Head of caudate nucleus (tissue), 42 donors: Measurements from ENCODE around the gene ANXA1.

Experiments used
- DNase-seq, 42 donors: peaks; one replicate each; pipeline versions ENCODE4 v3.0.0 to v3.0.0-alpha.2; 2020 to 2021; ENCODE audit warnings: mixed read lengths in 7 of 42
- intact Hi-C: fragments of 100-400 bp; cut with DNase I; formaldehyde crosslinking; loops from one replicate; pipeline ENCODE4 v1.15.0; 2022

Gene ANXA1, protein sequence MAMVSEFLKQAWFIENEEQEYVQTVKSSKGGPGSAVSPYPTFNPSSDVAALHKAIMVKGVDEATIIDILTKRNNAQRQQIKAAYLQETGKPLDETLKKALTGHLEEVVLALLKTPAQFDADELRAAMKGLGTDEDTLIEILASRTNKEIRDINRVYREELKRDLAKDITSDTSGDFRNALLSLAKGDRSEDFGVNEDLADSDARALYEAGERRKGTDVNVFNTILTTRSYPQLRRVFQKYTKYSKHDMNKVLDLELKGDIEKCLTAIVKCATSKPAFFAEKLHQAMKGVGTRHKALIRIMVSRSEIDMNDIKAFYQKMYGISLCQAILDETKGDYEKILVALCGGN

GRCh38 chr9:73151653-73152542 is at the start of gene ANXA1:
Gene ANXA1, plus strand, starts transcription at chr9:73151865. Its CDS starts 6,671 bp downstream, at chr9:73158536.
- no peak for DNase-seq

DNA sequence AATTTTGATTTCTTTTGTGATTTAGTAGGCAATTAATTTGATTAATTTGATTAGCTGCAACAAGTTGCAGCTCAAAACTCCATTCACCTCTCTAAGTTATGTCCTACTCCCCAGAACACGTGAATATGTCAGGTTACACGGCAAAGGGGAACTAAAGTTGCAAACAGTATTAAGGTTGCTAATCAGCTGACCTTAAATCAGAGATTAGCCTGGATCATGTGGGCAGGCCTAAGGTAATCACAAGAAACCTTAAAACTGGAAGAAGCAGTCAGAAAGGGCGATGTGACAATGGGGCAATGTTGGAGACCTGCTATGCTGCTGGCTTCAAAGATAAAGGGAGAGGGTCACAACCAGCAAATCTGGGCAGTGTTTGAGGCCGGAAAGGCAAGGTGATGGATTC is 47.3 kb upstream of the ANXA1 start:
- intact Hi-C loops = no loop called here
- no peak for DNase-seq

More at GRCh38 chr9:73151653-73152542, at the start of gene ANXA1:
- intact Hi-C loops = no loop called here

GRCh38 chr9:73104921-73105320 is 46.7 kb upstream of the ANXA1 start:
- intact Hi-C loops = no loop called here
- DNase-seq = no peak

DNA sequence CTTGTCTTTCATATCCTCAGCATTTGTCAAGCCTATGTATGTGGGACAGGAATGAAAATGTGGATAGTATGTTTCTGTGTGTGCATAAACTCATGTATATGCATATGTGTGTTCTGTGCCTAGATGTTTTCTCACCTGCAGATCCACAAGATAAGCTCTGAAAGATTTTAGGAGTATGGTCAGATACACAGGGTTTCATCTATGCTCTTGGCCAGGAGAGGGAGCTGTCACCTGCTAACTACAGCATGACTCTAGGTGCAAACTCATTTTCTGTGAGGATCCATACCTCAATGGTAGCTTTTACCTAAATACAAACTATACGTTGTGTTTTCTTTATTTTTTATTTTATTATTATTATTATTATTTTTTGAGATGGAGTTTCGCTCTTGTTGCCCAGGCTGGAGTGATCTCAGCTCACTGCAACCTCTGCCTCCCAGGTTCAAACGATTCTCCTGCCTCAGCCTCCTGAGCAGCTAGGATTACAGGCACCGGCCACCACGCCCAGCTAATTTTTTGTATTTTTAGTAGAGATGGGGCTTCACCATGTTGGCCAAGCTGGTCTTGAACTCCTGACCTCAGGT is 44.1 kb upstream of the ANXA1 start:
- intact Hi-C loops = loop anchor here (2.0 kb wide), 1 partner anchor 77 kb away; no protein-coding TSS in a partner anchor
- DNase-seq = peak in 40 of 42 donors; percentile 3 to 72 (median 45)

DNA sequence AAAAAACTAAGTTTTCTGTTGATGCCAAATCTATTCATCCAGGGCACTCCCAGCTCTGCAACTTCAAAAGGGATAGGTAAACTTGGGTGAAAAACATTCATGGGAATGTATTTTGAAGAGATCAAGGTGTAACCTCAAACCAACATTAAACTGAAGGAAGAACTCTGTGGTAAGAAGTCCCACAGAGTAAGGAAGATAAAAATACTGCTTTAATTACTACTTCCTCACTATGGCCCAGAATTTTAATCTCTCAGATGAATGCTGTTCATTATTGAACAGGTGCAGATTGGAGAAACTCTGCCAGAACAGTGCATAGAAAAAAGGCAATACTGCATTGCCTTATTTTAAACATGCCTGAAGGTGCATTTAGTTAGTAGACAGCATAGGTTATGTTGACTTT is 37.6 kb upstream of the ANXA1 start:
- DNase-seq = no peak
- intact Hi-C loops = no loop called here

DNA sequence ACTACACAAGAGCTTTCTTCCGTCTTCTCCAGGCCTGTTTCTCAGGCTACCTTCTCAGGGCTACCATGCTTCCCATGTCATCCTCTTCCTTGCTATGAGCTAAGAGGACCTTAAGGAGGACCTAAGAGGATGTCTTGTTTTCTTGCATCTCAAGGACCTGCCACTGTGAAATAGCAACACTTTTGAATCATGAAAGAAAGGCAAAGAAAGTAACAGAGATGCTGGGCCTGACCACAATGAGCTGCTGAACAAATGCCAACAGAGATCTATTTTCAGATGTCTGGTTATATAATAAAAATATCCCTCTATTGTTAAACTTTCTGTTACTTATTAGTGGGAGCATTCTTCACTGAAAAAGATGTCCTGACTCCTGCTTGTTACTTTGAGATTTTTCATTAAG is 36.7 kb upstream of the ANXA1 start:
- no peak for DNase-seq
- intact Hi-C loops = no loop called here

GRCh38 chr9:73116031-73116430 is 35.6 kb upstream of the ANXA1 start:
- intact Hi-C loops = no loop called here
- peak in 1 of 42 donors; percentile 21 for DNase-seq

- intact Hi-C loops = no loop called here
- no peak for DNase-seq
These were observed 34.8 kb upstream of the ANXA1 start for GRCh38 chr9:73116880-73117279.

GRCh38 chr9:73118286-73118685 is 33.4 kb upstream of the ANXA1 start:
- intact Hi-C loops = no loop called here
- no peak for DNase-seq

GRCh38 chr9:73118898-73119554 is 32.6 kb upstream of the ANXA1 start:
- DNase-seq = no peak
- intact Hi-C loops = no loop called here

DNA sequence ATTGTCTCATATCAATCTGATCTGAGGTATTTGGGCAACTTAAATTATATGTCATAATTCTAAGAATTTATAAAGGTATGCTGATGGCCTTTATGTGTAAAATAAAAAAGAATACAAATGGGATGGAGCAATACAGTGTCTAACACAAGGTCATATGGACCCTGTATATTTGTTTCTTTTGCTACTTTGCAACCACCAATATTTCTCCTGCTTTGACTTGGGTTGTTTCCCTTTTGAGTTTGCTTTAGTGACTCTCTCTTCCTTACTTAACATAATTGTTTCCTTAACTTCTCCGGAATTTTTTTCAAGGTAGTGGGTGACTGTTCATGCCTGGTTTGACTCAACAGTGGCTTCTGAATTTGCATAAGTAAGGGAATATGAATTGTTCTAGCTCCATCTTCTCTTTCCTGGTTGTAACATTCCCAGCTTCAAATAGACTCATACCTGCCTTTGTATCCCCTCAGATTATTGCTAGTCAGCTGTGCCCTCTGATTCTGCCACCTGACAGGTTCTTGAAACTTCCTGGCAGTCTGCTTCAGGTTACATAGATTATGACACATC is 30.2 kb upstream of the ANXA1 start:
- intact Hi-C loops = no loop called here
- no peak for DNase-seq

GRCh38 chr9:73125651-73126050 is 26.0 kb upstream of the ANXA1 start:
- DNase-seq = no peak
- intact Hi-C loops = no loop called here

- DNase-seq = no peak
- intact Hi-C loops = no loop called here
These were observed 21.6 kb upstream of the ANXA1 start for GRCh38 chr9:73129941-73130685.

- no peak for DNase-seq
- intact Hi-C loops = no loop called here
These were observed 20.2 kb upstream of the ANXA1 start for GRCh38 chr9:73131461-73131860.

GRCh38 chr9:73132034-73132776 is 19.5 kb upstream of the ANXA1 start:
- intact Hi-C loops = no loop called here
- DNase-seq = peak; percentile 24 to 76 (median 52)

DNA sequence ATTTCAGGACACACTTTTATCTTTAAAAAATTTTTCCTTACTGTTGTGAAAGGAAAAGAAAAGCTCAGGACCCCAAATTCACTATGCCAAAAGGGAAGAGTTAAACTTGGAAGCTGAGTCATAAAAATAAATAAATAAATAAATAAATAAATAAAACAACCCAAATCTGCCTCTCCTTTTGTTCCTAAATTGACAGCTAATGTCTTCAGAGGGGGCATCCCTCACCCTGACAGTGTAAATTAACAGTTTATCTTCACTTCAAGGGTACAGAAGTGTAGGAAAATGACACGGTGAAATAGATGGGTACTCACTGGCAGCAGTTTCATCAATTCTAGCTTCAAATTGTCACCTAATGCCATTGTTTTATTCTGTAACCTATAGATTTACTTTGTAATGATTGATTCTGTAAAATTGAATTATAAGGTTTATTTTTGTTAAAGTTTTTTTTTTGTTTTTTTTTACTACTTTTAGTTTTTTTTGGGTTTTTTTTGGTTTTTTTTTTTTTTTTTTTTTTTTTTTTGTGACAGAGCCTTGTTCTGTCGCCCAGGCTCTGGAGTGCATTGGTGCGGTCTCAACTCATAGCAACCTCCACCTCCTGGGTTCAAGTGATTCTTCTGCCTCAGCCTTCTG is 18.5 kb upstream of the ANXA1 start:
- intact Hi-C loops = no loop called here
- no peak for DNase-seq

DNA sequence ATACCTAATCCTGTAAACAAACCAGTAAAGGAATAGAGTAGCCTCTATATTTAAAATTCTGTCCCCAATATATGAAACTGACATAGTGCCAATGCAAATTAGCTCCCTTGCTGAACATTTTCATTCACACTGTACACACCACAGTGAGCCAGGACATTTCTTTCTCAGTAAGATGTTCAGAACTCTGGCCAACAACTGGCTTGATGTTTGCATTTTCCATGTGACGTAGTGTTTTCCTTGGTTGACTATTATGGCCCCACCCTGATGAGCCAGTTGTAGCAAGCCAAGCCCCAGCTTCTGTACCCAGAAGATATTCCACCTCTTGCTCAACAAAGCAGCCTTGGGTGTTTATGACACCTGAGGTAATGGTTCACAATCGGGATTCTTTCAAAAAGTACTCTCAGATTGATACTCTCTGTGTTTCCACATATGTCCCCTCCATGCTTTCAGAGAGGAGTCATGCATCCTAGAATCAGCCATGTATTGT is 17.7 kb upstream of the ANXA1 start:
- no peak for DNase-seq
- intact Hi-C loops = no loop called here
